Stomach smooth muscle (tissue), 2 donors: Measurements from ENCODE around the gene ERC1.

ENCODE experiments used
- H3K27ac ChIP-seq: one replicate; pipeline ENCODE4 v1.7.0; 2013; ENCODE audit warnings: mild to moderate bottlenecking, low read length, inconsistent platforms
- H3K27me3 ChIP-seq, 2 donors: one replicate each; pipeline ENCODE4 v1.7.0; 2013; ENCODE audit warnings: low read length in 2 of 2; ENCODE audit not compliant: insufficient read depth in 2 of 2, control insufficient read depth in 1 of 2
- H3K36me3 ChIP-seq, 2 donors: one replicate each; pipeline ENCODE4 v1.7.0; 2013; ENCODE audit warnings: low read length in 2 of 2; ENCODE audit not compliant: control insufficient read depth in 2 of 2, insufficient read depth in 2 of 2
- H3K4me1 ChIP-seq: one replicate; pipeline ENCODE4 v1.7.0; 2013; ENCODE audit warnings: low read length; ENCODE audit not compliant: control insufficient read depth, insufficient read depth
- H3K4me3 ChIP-seq, 2 donors: one replicate each; pipeline ENCODE4 v1.7.0; 2013; ENCODE audit warnings: low read length in 2 of 2
- H3K9ac ChIP-seq, 2 donors: one replicate each; pipeline ENCODE4 v1.7.0; 2013; ENCODE audit warnings: low read length in 2 of 2, mild to moderate bottlenecking in 1 of 2
- H3K9me3 ChIP-seq, 2 donors: one replicate each; pipeline ENCODE4 v1.7.0; 2013; ENCODE audit warnings: low read length in 2 of 2; ENCODE audit not compliant: control insufficient read depth in 2 of 2
- donor health status: healthy.
- donor health status: Pancreatic carcinoma.

ERC1 gene

GRCh38 chr12:1102791-1103450 is 111.9 kb downstream of the ERC1 start:
- no peaks in the 10 kb centered on the region for H3K9me3 ChIP-seq
- no peak overlapping the region for H3K9ac ChIP-seq
- no peak overlapping the region for H3K4me3 ChIP-seq
- no peaks in the 10 kb centered on the region for H3K4me1 ChIP-seq
- H3K27me3 ChIP-seq = no peaks in the 10 kb centered on the region
- H3K27ac ChIP-seq = no peak overlapping the region
- H3K36me3 ChIP-seq = no peaks in the 10 kb centered on the region

GRCh38 chr12:1103632-1104031 is 112.6 kb downstream of the ERC1 start:
- no peaks in the 10 kb centered on the region for H3K4me1 ChIP-seq

DNA sequence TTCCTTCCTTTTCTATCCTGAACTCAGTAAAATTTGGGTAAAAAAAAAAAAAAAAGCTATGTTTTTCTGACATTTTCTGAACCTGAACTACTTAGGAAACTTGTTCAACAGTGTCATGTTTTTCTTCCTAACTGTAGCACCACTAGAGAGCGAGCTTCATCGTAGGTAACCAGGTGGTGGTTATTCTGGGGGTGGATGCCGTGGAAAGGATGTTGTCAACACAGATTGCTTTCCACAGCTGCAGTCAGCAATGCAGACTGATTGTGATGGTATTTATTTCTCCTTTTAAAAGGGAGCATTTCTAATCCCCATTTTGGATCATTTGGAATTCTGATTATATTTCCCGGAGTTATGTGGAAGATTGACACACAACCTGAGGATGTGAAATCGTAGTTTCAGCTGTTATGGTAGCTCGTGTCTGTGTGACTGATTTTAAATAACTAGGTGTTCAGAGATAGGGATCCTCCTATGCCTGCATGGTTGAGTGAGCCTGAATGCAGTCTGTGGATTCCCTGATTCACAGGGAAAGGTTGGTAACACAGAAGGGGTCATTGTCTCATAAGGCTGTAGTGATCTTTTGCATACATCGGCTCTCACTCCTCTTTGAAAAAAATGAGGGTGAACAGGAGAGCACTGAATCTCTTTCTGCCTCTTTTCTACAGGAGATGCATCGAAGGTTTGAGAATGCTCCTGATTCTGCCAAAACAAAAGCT is 113.2 kb downstream of the ERC1 start:
- Histone ChIP-seq H3K27me3 (no peaks in the 10 kb centered on the region), H3K4me1 (no peaks in the 10 kb centered on the region), H3K9me3 (no peaks in the 10 kb centered on the region), H3K36me3 (no peaks in the 10 kb centered on the region), H3K9ac (no peak overlapping the region), H3K27ac (no peak overlapping the region), H3K4me3 (no peak overlapping the region)

More at GRCh38 chr12:1103632-1104031, 112.6 kb downstream of the ERC1 start:
- Histone ChIP-seq H3K9ac (no peak overlapping the region), H3K9me3 (no peaks in the 10 kb centered on the region), H3K27me3 (no peaks in the 10 kb centered on the region), H3K27ac (no peak overlapping the region), H3K36me3 (no peaks in the 10 kb centered on the region), H3K4me3 (no peak overlapping the region)

- Histone ChIP-seq H3K4me3 (no peak overlapping the region), H3K9ac (no peak overlapping the region), H3K36me3 (peaks cover 0 to 4% of the 10 kb centered on the region in 2 donors), H3K27ac (no peak overlapping the region), H3K27me3 (no peaks in the 10 kb centered on the region), H3K4me1 (no peaks in the 10 kb centered on the region), H3K9me3 (no peaks in the 10 kb centered on the region)
Observed at GRCh38 chr12:1107669-1108068, 116.6 kb downstream of the ERC1 start.

DNA sequence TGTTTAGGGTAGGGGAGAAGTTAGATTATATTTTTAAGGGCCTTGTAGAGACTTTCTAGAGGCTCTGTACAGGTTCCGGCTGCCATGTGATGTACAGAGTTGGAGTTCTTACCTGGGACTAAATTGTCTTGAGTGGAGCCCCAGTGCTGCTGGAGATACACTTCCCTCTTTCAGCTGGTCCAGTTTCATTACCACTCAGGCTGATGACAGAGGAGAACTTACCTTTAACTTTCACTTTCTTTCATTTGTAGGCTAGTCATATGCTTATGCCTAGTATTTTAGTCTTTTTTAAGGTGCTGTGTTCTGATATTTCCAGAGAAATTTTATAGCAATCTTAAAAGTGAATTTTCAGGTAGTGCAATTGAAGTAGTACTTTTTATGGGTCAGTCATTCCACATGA is 117.3 kb downstream of the ERC1 start:
- H3K9me3 ChIP-seq = no peaks in the 10 kb centered on the region
- peaks cover 0 to 4% of the 10 kb centered on the region in 2 donors for H3K36me3 ChIP-seq
- no peak overlapping the region for H3K27ac ChIP-seq
- no peak overlapping the region for H3K9ac ChIP-seq
- H3K4me1 ChIP-seq = no peaks in the 10 kb centered on the region
- no peak overlapping the region for H3K4me3 ChIP-seq
- no peaks in the 10 kb centered on the region for H3K27me3 ChIP-seq

DNA sequence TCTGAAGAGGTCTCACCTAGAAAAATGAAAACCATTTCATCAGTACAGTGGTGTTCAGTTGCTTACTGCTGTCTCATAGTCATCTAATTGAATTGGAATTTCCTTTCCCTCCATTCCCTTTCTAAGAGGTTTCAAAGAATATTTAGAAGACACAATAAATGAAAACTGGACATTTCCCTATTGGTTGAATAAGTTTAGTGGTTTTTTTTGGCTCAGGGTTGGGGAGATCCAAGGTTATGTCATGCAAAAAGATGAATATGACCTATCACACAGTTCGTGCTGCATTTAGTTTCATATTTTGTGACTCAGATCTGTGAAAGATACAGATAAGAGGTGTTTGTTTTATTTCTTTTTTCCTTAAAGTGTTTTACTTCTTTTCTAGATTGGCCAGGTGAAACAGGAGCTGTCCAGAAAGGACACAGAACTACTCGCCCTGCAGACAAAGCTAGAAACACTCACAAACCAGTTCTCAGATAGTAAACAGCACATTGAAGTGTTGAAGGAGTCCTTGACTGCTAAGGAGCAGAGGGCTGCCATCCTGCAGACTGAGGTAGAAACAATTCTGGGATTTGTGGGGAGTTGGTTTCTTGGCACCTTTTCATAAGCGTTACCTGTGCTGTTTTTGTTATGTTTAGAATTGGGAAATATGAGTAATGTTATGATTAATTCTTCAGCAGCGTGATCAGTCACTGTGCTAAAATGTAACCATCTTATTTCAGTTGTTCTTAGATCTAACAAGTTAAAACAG is 124.6 kb downstream of the ERC1 start:
- H3K4me1 ChIP-seq = no peaks in the 10 kb centered on the region
- no peak overlapping the region for H3K9ac ChIP-seq
- no peaks in the 10 kb centered on the region for H3K9me3 ChIP-seq
- no peaks in the 10 kb centered on the region for H3K27me3 ChIP-seq
- H3K27ac ChIP-seq = no peak overlapping the region
- peaks cover 0 to 4% of the 10 kb centered on the region in 2 donors for H3K36me3 ChIP-seq
- H3K4me3 ChIP-seq = no peak overlapping the region

DNA sequence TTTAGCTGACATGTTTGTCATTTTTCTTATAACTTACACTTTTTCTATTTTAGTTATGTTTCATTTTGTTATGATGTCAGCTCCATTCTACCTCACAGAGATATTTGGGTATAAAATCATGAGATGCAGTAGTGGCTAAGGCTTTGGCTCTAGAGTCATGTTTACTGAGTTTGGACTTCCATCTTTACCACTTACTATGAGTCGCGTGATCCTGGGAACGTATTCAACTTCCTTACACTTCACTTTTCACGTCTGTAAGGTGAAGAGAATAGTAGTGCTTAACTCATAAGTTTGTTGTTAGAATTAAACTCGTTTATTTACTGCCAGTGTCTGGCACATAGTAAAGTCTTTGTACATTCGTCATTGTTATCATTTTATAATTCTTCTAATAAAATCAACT is 126.3 kb downstream of the ERC1 start:
- Histone ChIP-seq H3K4me3 (no peak overlapping the region), H3K27ac (no peak overlapping the region), H3K4me1 (no peaks in the 10 kb centered on the region), H3K9ac (no peak overlapping the region), H3K27me3 (no peaks in the 10 kb centered on the region), H3K9me3 (no peaks in the 10 kb centered on the region), H3K36me3 (peaks cover 0 to 6% of the 10 kb centered on the region in 2 donors)

DNA sequence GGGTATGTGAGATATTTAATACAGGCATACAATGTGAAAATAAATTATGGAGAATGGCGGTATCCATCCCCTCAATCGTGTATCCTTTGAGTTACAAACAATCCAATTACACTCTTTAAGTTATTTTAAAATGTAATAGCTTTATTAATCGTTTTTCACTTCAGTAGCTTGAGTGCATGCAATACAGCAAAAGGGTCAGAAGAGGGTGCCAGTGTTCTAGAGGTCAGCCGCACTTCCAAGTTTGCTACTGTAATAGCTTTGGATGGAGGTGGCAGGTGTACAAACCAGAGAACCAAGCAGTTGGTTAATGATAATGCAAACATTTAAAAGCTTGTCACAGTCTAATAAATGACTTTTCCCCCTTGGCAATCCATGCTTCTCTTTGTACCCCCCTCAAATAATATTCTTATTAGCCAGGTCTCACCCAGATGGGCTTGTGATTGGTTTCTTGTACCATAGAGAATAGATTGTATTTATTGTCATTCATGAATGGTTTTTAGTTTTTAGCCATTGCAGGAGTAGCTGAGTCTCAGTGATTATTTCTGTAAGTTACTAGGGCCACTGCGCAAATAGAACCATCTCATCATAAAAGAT is 127.0 kb downstream of the ERC1 start:
- Histone ChIP-seq H3K27me3 (no peaks in the 10 kb centered on the region), H3K9me3 (no peaks in the 10 kb centered on the region), H3K36me3 (peaks cover 2 to 6% of the 10 kb centered on the region in 2 donors), H3K9ac (no peak overlapping the region), H3K4me1 (no peaks in the 10 kb centered on the region), H3K4me3 (no peak overlapping the region), H3K27ac (no peak overlapping the region)

- Histone ChIP-seq H3K36me3 (peaks cover 2 to 6% of the 10 kb centered on the region in 2 donors), H3K4me3 (no peak overlapping the region), H3K9me3 (no peaks in the 10 kb centered on the region), H3K27me3 (no peaks in the 10 kb centered on the region), H3K4me1 (no peaks in the 10 kb centered on the region), H3K9ac (no peak overlapping the region), H3K27ac (no peak overlapping the region)
Observed at GRCh38 chr12:1122786-1123185, 131.8 kb downstream of the ERC1 start.

GRCh38 chr12:1126091-1126490 is 135.1 kb downstream of the ERC1 start:
- H3K4me3 ChIP-seq = no peak overlapping the region
- H3K4me1 ChIP-seq = no peaks in the 10 kb centered on the region
- peaks cover 2 to 3% of the 10 kb centered on the region in 2 donors for H3K36me3 ChIP-seq
- no peaks in the 10 kb centered on the region for H3K9me3 ChIP-seq
- H3K27ac ChIP-seq = no peak overlapping the region
- H3K9ac ChIP-seq = no peak overlapping the region
- no peaks in the 10 kb centered on the region for H3K27me3 ChIP-seq
